BE2C (cell line): ENCODE results near the gene DCLK2.
A peak's percentile ranks its signal among the peaks of the same experiment; 100 is the strongest.
"Not testable (repeated sequence)": the region's sequence is repeated elsewhere in the genome, so short reads cannot be mapped to it uniquely, and the experiment has no call there.

Experiments
- DNase-seq: peaks from one replicate; pipeline ENCODE4 v3.0.0-alpha.2; 2020
- H3K27me3 ChIP-seq: fragments of 250-450 bp; sonication (Bioruptor Pico); 2 replicates; pipeline ENCODE4 v1.5.1; 2020; ENCODE audit warnings: mild to moderate bottlenecking
- H3K36me3 ChIP-seq: fragments of 250-450 bp; sonication (Bioruptor Pico); 2 replicates; pipeline ENCODE4 v1.5.1; 2020; ENCODE audit warnings: mild to moderate bottlenecking
- H3K4me1 ChIP-seq: fragments of 250-450 bp; sonication (Bioruptor Pico); 2 replicates; pipeline ENCODE4 v1.5.1; 2020
- H3K4me3 ChIP-seq: 2 replicates; pipeline ENCODE4 v1.5.1; 2011; ENCODE audit warnings: low read depth, low read length
- H3K9me3 ChIP-seq: fragments of 250-450 bp; sonication (Bioruptor Pico); 2 replicates; pipeline ENCODE4 v1.5.1; 2020
- TF ChIP-seq, protein P1 (sequence below): IDR thresholded peaks from 2 replicates; pipeline ENCODE4 v1.5.1; 2012; ENCODE audit warnings: mild to moderate bottlenecking, low read depth, low read length

Gene DCLK2

DNA sequence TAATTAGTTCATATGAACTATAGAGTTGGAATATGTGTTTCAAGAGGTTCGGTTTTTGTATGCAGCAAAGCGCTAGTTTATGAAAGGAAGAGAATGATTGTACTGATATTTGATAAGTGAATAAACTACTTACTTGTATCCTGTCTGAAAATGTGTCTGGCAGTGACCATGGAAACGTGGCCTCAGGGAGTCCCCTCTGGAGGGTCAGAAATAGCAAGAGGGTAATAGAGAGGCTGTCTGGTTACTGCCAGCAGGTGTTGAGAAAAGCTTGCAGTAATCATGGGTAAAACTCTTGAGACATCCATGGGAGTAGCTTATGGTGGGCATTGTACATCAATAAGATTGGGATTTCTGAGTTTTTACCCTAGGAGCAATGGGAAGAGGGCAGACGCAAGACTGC is 77.1 kb downstream of the DCLK2 start:
- DNase-seq = peak; percentile 77
- H3K9me3 ChIP-seq = no peaks in the 10 kb centered on the region

DNA sequence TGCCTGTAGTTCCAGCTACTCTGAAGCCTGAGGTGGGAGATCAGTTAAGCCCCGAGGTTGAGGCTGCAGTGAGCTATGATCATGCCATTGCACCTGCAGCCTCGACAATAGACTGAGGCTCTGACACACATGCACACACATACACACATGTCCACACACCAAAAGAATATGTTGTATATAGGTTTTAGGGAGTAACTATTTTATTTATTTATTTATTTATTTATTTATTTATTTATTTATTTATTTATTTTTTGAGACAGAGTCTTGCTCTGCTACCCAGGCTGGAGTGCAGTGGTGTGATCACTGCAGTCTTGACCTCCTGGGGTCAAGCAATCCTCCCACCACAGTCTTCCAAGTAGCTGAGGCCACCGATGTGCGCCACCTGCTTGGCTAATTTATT is 78.3 kb downstream of the DCLK2 start:
- no peak overlapping the region for H3K4me3 ChIP-seq
- H3K36me3 ChIP-seq = no peaks in the 10 kb centered on the region
- DNase-seq = no peak
- H3K27me3 ChIP-seq = no peaks in the 10 kb centered on the region
- peaks cover 42% of the 10 kb centered on the region for H3K4me1 ChIP-seq
- TF ChIP-seq, protein P1, sequence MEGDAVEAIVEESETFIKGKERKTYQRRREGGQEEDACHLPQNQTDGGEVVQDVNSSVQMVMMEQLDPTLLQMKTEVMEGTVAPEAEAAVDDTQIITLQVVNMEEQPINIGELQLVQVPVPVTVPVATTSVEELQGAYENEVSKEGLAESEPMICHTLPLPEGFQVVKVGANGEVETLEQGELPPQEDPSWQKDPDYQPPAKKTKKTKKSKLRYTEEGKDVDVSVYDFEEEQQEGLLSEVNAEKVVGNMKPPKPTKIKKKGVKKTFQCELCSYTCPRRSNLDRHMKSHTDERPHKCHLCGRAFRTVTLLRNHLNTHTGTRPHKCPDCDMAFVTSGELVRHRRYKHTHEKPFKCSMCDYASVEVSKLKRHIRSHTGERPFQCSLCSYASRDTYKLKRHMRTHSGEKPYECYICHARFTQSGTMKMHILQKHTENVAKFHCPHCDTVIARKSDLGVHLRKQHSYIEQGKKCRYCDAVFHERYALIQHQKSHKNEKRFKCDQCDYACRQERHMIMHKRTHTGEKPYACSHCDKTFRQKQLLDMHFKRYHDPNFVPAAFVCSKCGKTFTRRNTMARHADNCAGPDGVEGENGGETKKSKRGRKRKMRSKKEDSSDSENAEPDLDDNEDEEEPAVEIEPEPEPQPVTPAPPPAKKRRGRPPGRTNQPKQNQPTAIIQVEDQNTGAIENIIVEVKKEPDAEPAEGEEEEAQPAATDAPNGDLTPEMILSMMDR = no peak
- no peaks in the 10 kb centered on the region for H3K9me3 ChIP-seq

More for the DNA sequence above, 77.1 kb downstream of the DCLK2 start:
- no peak overlapping the region for H3K4me3 ChIP-seq
- H3K4me1 ChIP-seq = peaks cover 37% of the 10 kb centered on the region
- H3K36me3 ChIP-seq = no peaks in the 10 kb centered on the region
- H3K27me3 ChIP-seq = no peaks in the 10 kb centered on the region
- TF ChIP-seq, protein P1 = no peak

DNA sequence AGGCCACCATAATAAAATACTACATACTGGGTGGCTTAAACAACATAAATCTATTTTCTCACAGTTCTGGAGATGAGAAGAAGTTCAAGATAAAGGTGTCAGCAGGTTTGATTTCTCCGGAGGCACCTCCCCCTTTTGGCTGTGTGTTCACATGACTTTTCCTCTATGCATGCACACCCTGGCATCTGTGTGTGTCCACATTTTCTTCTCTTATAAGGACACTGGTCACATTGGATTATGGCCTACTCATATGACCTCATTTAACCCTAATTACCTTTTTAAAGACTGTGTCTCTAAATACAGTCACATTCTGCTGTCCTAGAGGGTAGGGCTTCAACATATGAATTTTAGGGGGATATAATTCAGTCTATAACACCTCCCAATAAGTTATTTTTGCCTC is 79.8 kb downstream of the DCLK2 start:
- peaks cover 37% of the 10 kb centered on the region for H3K4me1 ChIP-seq
- TF ChIP-seq, protein P1 = no peak
- H3K27me3 ChIP-seq = no peaks in the 10 kb centered on the region
- H3K4me3 ChIP-seq = no peak overlapping the region
- H3K9me3 ChIP-seq = no peaks in the 10 kb centered on the region
- no peaks in the 10 kb centered on the region for H3K36me3 ChIP-seq
- no peak for DNase-seq

DNA sequence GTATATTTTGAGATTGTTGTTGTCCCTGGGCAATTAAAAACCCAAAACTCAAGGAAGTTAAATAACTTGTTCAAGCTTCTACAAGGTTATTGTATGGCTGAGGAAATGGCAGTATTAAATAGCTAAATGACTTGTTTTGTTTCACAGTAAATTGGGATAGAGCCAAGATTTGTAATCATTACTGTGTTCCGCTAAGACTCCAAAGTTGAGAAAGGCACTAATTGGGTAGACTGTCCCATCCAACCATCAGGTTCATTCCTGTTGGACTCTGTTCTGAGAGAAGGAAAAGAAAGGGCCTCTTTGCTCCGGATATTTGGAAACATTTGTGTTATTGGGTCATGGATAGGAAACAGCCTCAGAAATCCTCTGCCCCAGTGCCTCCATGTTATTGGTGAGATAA is 82.2 kb downstream of the DCLK2 start:
- no peaks in the 10 kb centered on the region for H3K27me3 ChIP-seq
- no peaks in the 10 kb centered on the region for H3K9me3 ChIP-seq
- peaks cover 36% of the 10 kb centered on the region for H3K4me1 ChIP-seq
- TF ChIP-seq, protein P1 = no peak
- no peaks in the 10 kb centered on the region for H3K36me3 ChIP-seq
- no peak overlapping the region for H3K4me3 ChIP-seq
- no peak for DNase-seq

DNA sequence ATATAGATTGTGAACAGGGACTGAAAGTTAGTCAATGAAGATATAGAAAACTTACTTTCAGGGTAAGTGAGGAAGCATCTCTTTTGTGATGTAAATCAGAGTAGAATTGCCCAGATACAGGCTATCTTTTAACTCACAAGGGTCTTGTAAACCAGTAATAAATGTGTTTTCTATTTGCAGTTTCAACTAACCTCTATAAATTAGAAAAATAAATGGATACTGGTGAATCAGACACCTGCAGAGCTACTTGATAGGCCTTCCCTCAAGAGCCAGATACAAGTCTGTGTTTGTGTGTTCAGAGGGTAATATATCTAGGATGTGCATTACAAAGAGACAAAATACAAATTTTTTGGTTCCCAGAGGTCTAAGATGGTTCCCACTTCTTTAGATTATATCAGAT is 82.9 kb downstream of the DCLK2 start:
- TF ChIP-seq, protein P1 = no peak
- H3K4me3 ChIP-seq = no peak overlapping the region
- no peaks in the 10 kb centered on the region for H3K9me3 ChIP-seq
- DNase-seq = no peak
- peaks cover 31% of the 10 kb centered on the region for H3K4me1 ChIP-seq
- no peaks in the 10 kb centered on the region for H3K36me3 ChIP-seq
- H3K27me3 ChIP-seq = no peaks in the 10 kb centered on the region

DNA sequence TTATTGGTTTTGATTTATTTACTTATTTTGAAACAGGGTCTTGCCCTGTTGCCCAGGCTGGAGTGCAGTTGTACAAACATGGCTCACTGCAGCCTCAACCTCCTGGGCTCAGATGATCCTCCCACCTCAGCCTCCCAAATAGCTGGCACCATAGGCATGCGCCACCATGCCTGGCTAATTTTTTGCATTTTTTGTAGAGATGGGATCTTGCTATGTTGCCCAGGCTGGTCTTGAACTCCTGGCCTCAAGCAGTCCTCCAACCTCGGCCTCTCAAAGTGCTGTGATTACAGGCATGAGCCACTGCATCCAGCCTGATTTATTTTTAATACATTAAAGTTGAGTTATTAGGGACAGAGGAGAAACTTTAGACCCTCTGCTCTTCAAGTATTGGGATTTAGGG is 83.8 kb downstream of the DCLK2 start:
- H3K4me1 ChIP-seq = peaks cover 31% of the 10 kb centered on the region
- not testable (repeated sequence) for H3K9me3 ChIP-seq, H3K36me3 ChIP-seq, H3K4me3 ChIP-seq, H3K27me3 ChIP-seq, DNase-seq

DNA sequence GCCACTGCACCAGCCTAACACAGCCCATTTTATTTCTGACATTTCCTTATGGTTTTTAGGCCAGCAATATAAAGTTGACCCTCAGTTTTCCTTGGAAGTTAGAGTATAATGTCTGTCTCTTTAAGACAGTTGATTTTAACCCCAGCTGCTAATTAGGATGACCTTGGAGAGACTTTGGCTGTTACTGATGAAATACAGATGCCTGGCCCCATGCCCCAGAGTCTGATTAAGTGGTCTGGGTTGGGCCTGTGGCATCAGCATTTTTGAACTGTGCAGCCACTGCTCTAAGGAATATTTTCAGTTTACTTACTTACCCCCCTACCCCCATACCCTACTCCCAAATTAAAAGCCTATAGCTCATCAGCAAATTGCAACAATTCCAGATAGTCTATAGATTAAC is 85.8 kb downstream of the DCLK2 start:
- TF ChIP-seq, protein P1 = no peak
- H3K4me3 ChIP-seq = no peak overlapping the region
- H3K9me3 ChIP-seq = no peaks in the 10 kb centered on the region
- DNase-seq = peak; percentile 34
- no peaks in the 10 kb centered on the region for H3K36me3 ChIP-seq
- no peaks in the 10 kb centered on the region for H3K27me3 ChIP-seq
- peaks cover 29% of the 10 kb centered on the region for H3K4me1 ChIP-seq
